ENCODE measurements around the gene SLC22A23. TPM values are rescaled to one million over a fixed set of nuclear protein-coding genes. Genes with fewer than 3 reads are reported as not detected.

The SLC22A23 gene
- total and polyA plus RNA-seq, 2 experiments from 2014 or later: 6.1 to 38.3 TPM

DNA sequence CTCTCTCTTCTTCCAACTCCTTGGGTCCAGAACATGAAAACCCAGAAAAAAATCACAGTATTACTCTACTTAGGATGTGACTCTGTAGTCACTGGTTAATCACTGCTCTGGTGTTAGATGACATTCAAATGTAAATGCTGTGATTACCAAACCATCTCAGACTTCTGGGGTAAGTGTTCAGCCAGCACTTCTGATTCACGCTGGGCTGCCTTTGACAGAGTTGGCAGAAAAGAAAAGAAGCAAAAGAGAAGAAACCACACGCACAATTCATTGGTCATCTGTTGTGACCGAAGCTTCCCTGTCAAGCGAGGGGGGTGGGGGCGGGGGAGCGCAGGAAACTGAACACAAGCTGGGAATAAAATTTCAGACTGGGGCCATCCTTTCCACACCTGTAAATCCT is 115.4 kb downstream of the SLC22A23 start:
- Histone ChIP-seq H3K27me3 (ENCODE audit: insufficient read depth) (no peaks in the 10 kb centered on the region), H4K20me1 (replicated peaks; ENCODE audit: insufficient read depth) (0 out of 2 replicates have a peak, but pooled peaks cover 5% of the 10 kb centered on the region), H3F3A (replicated peaks; ENCODE audit: low read depth) (no peaks in the 10 kb centered on the region; the same call in 1 of the 2 replicates), H3K36me3 (ENCODE audit: insufficient read depth) (no peaks in the 10 kb centered on the region), H3K27ac (ENCODE audit: low read depth) (peak overlapping the region; percentile 83; the same call in 1 of the 2 replicates), H3K4me3 (0 out of 2 replicates have a peak overlapping the region, but pooled peaks have one; percentile 12), H3K4me2 (peak overlapping the region; percentile 52), H3K4me1 (ENCODE audit: insufficient read depth) (peaks cover 78% of the 10 kb centered on the region), H2AFZ (no peak overlapping the region), H3K9me2 (ENCODE audit: insufficient read depth) (no peaks in the 10 kb centered on the region), H3K79me2 (replicated peaks; ENCODE audit: insufficient read depth) (peaks cover 48% of the 10 kb centered on the region)
- ATAC-seq (peak; percentile 30; the same call in 2 of the 3 replicates), DNase-seq (ENCODE audit: low spot score) (peak; percentile 54)
- TF ChIP-seq, protein P1, sequence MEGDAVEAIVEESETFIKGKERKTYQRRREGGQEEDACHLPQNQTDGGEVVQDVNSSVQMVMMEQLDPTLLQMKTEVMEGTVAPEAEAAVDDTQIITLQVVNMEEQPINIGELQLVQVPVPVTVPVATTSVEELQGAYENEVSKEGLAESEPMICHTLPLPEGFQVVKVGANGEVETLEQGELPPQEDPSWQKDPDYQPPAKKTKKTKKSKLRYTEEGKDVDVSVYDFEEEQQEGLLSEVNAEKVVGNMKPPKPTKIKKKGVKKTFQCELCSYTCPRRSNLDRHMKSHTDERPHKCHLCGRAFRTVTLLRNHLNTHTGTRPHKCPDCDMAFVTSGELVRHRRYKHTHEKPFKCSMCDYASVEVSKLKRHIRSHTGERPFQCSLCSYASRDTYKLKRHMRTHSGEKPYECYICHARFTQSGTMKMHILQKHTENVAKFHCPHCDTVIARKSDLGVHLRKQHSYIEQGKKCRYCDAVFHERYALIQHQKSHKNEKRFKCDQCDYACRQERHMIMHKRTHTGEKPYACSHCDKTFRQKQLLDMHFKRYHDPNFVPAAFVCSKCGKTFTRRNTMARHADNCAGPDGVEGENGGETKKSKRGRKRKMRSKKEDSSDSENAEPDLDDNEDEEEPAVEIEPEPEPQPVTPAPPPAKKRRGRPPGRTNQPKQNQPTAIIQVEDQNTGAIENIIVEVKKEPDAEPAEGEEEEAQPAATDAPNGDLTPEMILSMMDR (conservative IDR thresholded peaks at IDR 0.05; ENCODE audit: low read depth in 2 of 2): no peak
- TF ChIP-seq, protein P2, sequence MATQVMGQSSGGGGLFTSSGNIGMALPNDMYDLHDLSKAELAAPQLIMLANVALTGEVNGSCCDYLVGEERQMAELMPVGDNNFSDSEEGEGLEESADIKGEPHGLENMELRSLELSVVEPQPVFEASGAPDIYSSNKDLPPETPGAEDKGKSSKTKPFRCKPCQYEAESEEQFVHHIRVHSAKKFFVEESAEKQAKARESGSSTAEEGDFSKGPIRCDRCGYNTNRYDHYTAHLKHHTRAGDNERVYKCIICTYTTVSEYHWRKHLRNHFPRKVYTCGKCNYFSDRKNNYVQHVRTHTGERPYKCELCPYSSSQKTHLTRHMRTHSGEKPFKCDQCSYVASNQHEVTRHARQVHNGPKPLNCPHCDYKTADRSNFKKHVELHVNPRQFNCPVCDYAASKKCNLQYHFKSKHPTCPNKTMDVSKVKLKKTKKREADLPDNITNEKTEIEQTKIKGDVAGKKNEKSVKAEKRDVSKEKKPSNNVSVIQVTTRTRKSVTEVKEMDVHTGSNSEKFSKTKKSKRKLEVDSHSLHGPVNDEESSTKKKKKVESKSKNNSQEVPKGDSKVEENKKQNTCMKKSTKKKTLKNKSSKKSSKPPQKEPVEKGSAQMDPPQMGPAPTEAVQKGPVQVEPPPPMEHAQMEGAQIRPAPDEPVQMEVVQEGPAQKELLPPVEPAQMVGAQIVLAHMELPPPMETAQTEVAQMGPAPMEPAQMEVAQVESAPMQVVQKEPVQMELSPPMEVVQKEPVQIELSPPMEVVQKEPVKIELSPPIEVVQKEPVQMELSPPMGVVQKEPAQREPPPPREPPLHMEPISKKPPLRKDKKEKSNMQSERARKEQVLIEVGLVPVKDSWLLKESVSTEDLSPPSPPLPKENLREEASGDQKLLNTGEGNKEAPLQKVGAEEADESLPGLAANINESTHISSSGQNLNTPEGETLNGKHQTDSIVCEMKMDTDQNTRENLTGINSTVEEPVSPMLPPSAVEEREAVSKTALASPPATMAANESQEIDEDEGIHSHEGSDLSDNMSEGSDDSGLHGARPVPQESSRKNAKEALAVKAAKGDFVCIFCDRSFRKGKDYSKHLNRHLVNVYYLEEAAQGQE (IDR thresholded peaks at IDR 0.05; ENCODE audit: unreplicated experiment): no peak
- TF ChIP-seq ZNF331 (CRISPR knock-in tag; IDR thresholded peaks at IDR 0.05; ENCODE audit: low read depth): no peak
- no peak for TF ChIP-seq ZNF114 (CRISPR knock-in tag; IDR thresholded peaks at IDR 0.05)
- TF ChIP-seq, protein P3, sequence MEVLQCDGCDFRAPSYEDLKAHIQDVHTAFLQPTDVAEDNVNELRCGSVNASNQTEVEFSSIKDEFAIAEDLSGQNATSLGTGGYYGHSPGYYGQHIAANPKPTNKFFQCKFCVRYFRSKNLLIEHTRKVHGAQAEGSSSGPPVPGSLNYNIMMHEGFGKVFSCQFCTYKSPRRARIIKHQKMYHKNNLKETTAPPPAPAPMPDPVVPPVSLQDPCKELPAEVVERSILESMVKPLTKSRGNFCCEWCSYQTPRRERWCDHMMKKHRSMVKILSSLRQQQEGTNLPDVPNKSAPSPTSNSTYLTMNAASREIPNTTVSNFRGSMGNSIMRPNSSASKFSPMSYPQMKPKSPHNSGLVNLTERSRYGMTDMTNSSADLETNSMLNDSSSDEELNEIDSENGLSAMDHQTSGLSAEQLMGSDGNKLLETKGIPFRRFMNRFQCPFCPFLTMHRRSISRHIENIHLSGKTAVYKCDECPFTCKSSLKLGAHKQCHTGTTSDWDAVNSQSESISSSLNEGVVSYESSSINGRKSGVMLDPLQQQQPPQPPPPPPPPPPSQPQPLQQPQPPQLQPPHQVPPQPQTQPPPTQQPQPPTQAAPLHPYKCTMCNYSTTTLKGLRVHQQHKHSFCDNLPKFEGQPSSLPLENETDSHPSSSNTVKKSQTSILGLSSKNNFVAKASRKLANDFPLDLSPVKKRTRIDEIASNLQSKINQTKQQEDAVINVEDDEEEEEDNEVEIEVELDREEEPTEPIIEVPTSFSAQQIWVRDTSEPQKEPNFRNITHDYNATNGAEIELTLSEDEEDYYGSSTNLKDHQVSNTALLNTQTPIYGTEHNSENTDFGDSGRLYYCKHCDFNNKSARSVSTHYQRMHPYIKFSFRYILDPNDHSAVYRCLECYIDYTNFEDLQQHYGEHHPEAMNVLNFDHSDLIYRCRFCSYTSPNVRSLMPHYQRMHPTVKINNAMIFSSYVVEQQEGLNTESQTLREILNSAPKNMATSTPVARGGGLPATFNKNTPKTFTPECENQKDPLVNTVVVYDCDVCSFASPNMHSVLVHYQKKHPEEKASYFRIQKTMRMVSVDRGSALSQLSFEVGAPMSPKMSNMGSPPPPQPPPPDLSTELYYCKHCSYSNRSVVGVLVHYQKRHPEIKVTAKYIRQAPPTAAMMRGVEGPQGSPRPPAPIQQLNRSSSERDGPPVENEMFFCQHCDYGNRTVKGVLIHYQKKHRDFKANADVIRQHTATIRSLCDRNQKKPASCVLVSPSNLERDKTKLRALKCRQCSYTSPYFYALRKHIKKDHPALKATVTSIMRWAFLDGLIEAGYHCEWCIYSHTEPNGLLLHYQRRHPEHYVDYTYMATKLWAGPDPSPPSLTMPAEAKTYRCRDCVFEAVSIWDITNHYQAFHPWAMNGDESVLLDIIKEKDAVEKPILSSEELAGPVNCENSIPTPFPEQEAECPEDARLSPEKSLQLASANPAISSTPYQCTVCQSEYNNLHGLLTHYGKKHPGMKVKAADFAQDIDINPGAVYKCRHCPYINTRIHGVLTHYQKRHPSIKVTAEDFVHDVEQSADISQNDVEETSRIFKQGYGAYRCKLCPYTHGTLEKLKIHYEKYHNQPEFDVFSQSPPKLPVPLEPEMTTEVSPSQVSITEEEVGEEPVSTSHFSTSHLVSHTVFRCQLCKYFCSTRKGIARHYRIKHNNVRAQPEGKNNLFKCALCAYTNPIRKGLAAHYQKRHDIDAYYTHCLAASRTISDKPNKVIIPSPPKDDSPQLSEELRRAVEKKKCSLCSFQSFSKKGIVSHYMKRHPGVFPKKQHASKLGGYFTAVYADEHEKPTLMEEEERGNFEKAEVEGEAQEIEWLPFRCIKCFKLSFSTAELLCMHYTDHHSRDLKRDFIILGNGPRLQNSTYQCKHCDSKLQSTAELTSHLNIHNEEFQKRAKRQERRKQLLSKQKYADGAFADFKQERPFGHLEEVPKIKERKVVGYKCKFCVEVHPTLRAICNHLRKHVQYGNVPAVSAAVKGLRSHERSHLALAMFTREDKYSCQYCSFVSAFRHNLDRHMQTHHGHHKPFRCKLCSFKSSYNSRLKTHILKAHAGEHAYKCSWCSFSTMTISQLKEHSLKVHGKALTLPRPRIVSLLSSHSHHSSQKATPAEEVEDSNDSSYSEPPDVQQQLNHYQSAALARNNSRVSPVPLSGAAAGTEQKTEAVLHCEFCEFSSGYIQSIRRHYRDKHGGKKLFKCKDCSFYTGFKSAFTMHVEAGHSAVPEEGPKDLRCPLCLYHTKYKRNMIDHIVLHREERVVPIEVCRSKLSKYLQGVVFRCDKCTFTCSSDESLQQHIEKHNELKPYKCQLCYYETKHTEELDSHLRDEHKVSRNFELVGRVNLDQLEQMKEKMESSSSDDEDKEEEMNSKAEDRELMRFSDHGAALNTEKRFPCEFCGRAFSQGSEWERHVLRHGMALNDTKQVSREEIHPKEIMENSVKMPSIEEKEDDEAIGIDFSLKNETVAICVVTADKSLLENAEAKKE (CRISPR knock-in tag; IDR thresholded peaks at IDR 0.05): no peak
- TF ChIP-seq EZH2phosphoT487 (IDR thresholded peaks at IDR 0.05; ENCODE audit: unreplicated experiment): no peak
- TF ChIP-seq EZH2 (IDR thresholded peaks at IDR 0.05; ENCODE audit: low read depth, unreplicated experiment): no peak
- no peak for TF ChIP-seq CREB1 (CRISPR knock-in tag; IDR thresholded peaks at IDR 0.05; ENCODE audit: low read depth)
- TF ChIP-seq POLR2AphosphoS5 (IDR thresholded peaks at IDR 0.05; ENCODE audit: low read depth): no peak
- TF ChIP-seq NANOG (IDR thresholded peaks at IDR 0.05; ENCODE audit: borderline replicate concordance): no peak; the same call in 1 of the 2 replicates
- TF ChIP-seq, protein P4, sequence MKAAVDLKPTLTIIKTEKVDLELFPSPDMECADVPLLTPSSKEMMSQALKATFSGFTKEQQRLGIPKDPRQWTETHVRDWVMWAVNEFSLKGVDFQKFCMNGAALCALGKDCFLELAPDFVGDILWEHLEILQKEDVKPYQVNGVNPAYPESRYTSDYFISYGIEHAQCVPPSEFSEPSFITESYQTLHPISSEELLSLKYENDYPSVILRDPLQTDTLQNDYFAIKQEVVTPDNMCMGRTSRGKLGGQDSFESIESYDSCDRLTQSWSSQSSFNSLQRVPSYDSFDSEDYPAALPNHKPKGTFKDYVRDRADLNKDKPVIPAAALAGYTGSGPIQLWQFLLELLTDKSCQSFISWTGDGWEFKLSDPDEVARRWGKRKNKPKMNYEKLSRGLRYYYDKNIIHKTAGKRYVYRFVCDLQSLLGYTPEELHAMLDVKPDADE (IDR thresholded peaks at IDR 0.05): no peak
- no peak for TF ChIP-seq JUNB (IDR thresholded peaks at IDR 0.05; ENCODE audit: unreplicated experiment)
- no peak for TF ChIP-seq STAT1 (IDR thresholded peaks at IDR 0.05; ENCODE audit: unreplicated experiment)
- Mint-ChIP-seq H3K4me3 (peak overlapping the region; percentile 31), H3K27me3 (ENCODE audit: insufficient read depth, low read depth, poor library complexity) (peaks cover 14% of the 10 kb centered on the region), H3K4me1 (peaks cover 83% of the 10 kb centered on the region), H3K9me3 (no peaks in the 10 kb centered on the region; the same call in 2 of the 3 replicates), H3K36me3 (ENCODE audit: low read depth) (no peaks in the 10 kb centered on the region), H3K27ac (peak overlapping the region; percentile 28)
